Vagina (tissue), 2 donors: ENCODE data around the gene ABI1.

Experiments used
- CTCF ChIP-seq, 3 experiments: fragments of 450-650 bp in 2 of 3; fragments of 200-600 bp in 1 of 3; sonication (generic) in 1 of 3; IDR thresholded peaks; one replicate each; pipeline ENCODE4 v1.5.1; 2017 to 2019; ENCODE audit warnings: antibody characterized with exemption in 3 of 3, mild to moderate bottlenecking in 2 of 3, moderate library complexity in 2 of 3
- POLR2AphosphoS5 ChIP-seq, 2 donors: sonication (generic); formaldehyde crosslinking; IDR thresholded peaks; one replicate each; pipeline ENCODE4 v1.9.0; 2017; ENCODE audit warnings: antibody characterized with exemption in 2 of 2, mild to moderate bottlenecking in 2 of 2, low read depth in 1 of 2; ENCODE audit not compliant: insufficient read depth in 1 of 2

GRCh38 chr10:26804418-26805393, 56.1 kb downstream of the ABI1 start:
- no peak for TF ChIP-seq CTCF (IDR thresholded peaks at IDR 0.05)
- no peak for TF ChIP-seq POLR2AphosphoS5 (IDR thresholded peaks at IDR 0.05; ENCODE audit: insufficient read depth in 1 of 2, low read depth in 1 of 2)
